HG02571 (cell line): Measurements from ENCODE around the gene GSX1.

Experiments
- ATAC-seq: cut with Tn5 transposase; IDR thresholded peaks from one replicate; pipeline ENCODE4 v1.9.1; 2021; ENCODE audit warnings: mild to moderate bottlenecking, moderate library complexity; ENCODE audit not compliant: unreplicated experiment

The GSX1 gene

GRCh38 chr13:27826379-27827353 is 34.4 kb downstream of the GSX1 start:
- ATAC-seq: no peak

- ATAC-seq: no peak
Measured at GRCh38 chr13:27827646-27828045, 35.4 kb downstream of the GSX1 start.

GRCh38 chr13:27830010-27830409 is 37.7 kb downstream of the GSX1 start:
- peak; percentile 54 for ATAC-seq

GRCh38 chr13:27833206-27833605 is 40.9 kb downstream of the GSX1 start:
- ATAC-seq: no peak

- ATAC-seq: no peak
Measured at GRCh38 chr13:27834095-27834494, 41.8 kb downstream of the GSX1 start.

GRCh38 chr13:27835799-27836198 is 43.5 kb downstream of the GSX1 start:
- no peak for ATAC-seq

GRCh38 chr13:27839809-27840467 is 47.7 kb downstream of the GSX1 start:
- no peak for ATAC-seq

- ATAC-seq: no peak
Measured at GRCh38 chr13:27842571-27842970, 50.3 kb downstream of the GSX1 start.
